HG02678 (cell line): ENCODE results near the gene ZNHIT1.

Experiments used
- ATAC-seq: cut with Tn5 transposase; IDR thresholded peaks from one replicate; pipeline ENCODE4 v1.9.1; 2021; ENCODE audit warnings: mild to moderate bottlenecking, moderate library complexity; ENCODE audit not compliant: unreplicated experiment

The ZNHIT1 gene

GRCh38 chr7:101217388-101218235, at the start of gene ZNHIT1, which contains the start of gene PLOD3:
TSS of gene ZNHIT1 (plus strand) at chr7:101218165. CDS start at chr7:101218196, 31 bp downstream.
TSS of gene PLOD3 (minus strand) at chr7:101217581. CDS start at chr7:101217274, 307 bp downstream.
- ATAC-seq: peak; percentile 73

- ATAC-seq: no peak
Observed at GRCh38 chr7:101168412-101169049, 49.4 kb upstream of the ZNHIT1 start.

- no peak for ATAC-seq
Observed at GRCh38 chr7:101169110-101169837, 48.7 kb upstream of the ZNHIT1 start.

- peak; percentile 39 for ATAC-seq
Observed at GRCh38 chr7:101169838-101170551, 48.0 kb upstream of the ZNHIT1 start.

- ATAC-seq: no peak
Observed at GRCh38 chr7:101170617-101171441, 47.1 kb upstream of the ZNHIT1 start.

- ATAC-seq: no peak
Observed at GRCh38 chr7:101171442-101171837, 46.5 kb upstream of the ZNHIT1 start.

- ATAC-seq: no peak
Observed at GRCh38 chr7:101172005-101172853, 45.7 kb upstream of the ZNHIT1 start.

GRCh38 chr7:101172854-101173751, 44.9 kb upstream of the ZNHIT1 start:
- ATAC-seq: no peak

- no peak for ATAC-seq
Observed at GRCh38 chr7:101173752-101174244, 44.2 kb upstream of the ZNHIT1 start.

- ATAC-seq: no peak
Observed at GRCh38 chr7:101174322-101174854, 43.6 kb upstream of the ZNHIT1 start.

GRCh38 chr7:101175664-101176063, 42.3 kb upstream of the ZNHIT1 start:
- no peak for ATAC-seq

- ATAC-seq: no peak
Observed at GRCh38 chr7:101177644-101178043, 40.3 kb upstream of the ZNHIT1 start.

- ATAC-seq: no peak
Observed at GRCh38 chr7:101179117-101179516, 38.8 kb upstream of the ZNHIT1 start.

- ATAC-seq: no peak
Observed at GRCh38 chr7:101179713-101180112, 38.3 kb upstream of the ZNHIT1 start.

- no peak for ATAC-seq
Observed at GRCh38 chr7:101180130-101180755, 37.7 kb upstream of the ZNHIT1 start, which contains the start of gene NAT16. TSS of gene NAT16 (minus strand) at chr7:101180293. CDS start at chr7:101174807, 5,486 bp downstream.

- ATAC-seq: no peak
Observed at GRCh38 chr7:101185258-101185839, 32.6 kb upstream of the ZNHIT1 start.

GRCh38 chr7:101186194-101186593, 31.8 kb upstream of the ZNHIT1 start:
- ATAC-seq: no peak
